Muscle of leg (tissue), 11 donors: ENCODE measurements around the gene ALDH1A3. TPM values are rescaled to one million over a fixed set of nuclear protein-coding genes. Genes with fewer than 3 reads are reported as not detected.
"Not testable (repeated sequence)": the region's sequence is repeated elsewhere in the genome, so short reads cannot be mapped to it uniquely, and the experiment has no call there.

Experiments
- DNase-seq: peaks from one replicate; pipeline ENCODE4 v3.0.0; 2013
- H3K27ac ChIP-seq: one replicate; pipeline ENCODE4 v1.5.1; 2013; ENCODE audit warnings: mild to moderate bottlenecking, low read length, control low read depth
- H3K27me3 ChIP-seq: one replicate; pipeline ENCODE4 v1.6.1; 2013; ENCODE audit warnings: low read length; ENCODE audit not compliant: control insufficient read depth, insufficient read depth
- H3K36me3 ChIP-seq: one replicate; pipeline ENCODE4 v1.6.1; 2013; ENCODE audit warnings: low read length; ENCODE audit not compliant: control insufficient read depth, insufficient read depth
- H3K4me1 ChIP-seq: one replicate; pipeline ENCODE4 v1.6.1; 2013; ENCODE audit warnings: low read length; ENCODE audit not compliant: control insufficient read depth, insufficient read depth
- H3K4me3 ChIP-seq: one replicate; pipeline ENCODE4 v1.5.1; 2013; ENCODE audit warnings: low read length, control low read depth
- H3K9me3 ChIP-seq: replicated peaks from 2 replicates; pipeline ENCODE4 v1.6.1; 2013; ENCODE audit warnings: low read depth, low read length; ENCODE audit not compliant: control insufficient read depth
- WGBS: methylation state at CpG from one replicate; pipeline ENCODE4 v1.1.5; 2013; ENCODE audit warnings: missing lambda C conversion rate; ENCODE audit not compliant: insufficient coverage; 5-methylcytosine and 5-hydroxymethylcytosine counted together
- polyA plus RNA-seq, 8 donors: library from polyadenylated mRNA; unstranded; fragments of 120-200 nt; gene quantifications; one replicate each; pipeline versions ENCODE4 v1.2.1 to v1.2.3, GENCODE V29; 2013; ENCODE audit warnings: inconsistent platforms in 1 of 8, low replicate concordance in 1 of 8; ENCODE audit not compliant: insufficient read length in 8 of 8, insufficient read depth in 1 of 8
- total RNA-seq: library from RNA; stranded (reverse); fragments of 120-200 nt; gene quantifications from one replicate; pipeline ENCODE4 v1.2.4, GENCODE V29; 2013

ALDH1A3 gene
- total and polyA plus RNA-seq, 9 donors, result 14.3 to 39.1 (median 23.8) TPM

GRCh38 chr15:100842756-100843730 lies 36.6 kb upstream of the ALDH1A3 start:
- no peaks in the 10 kb centered on the region for H3K4me1 ChIP-seq
- no peaks in the 10 kb centered on the region for H3K9me3 ChIP-seq
- DNase-seq, result no peak
- 71% methylated on average over 9 of the region's 14 CpGs for WGBS
- H3K4me3 ChIP-seq, result no peak overlapping the region
- no peaks in the 10 kb centered on the region for H3K27me3 ChIP-seq
- no peaks in the 10 kb centered on the region for H3K36me3 ChIP-seq
- H3K27ac ChIP-seq, result no peak overlapping the region

- H3K27ac ChIP-seq, result no peak overlapping the region
- H3K27me3 ChIP-seq, result no peaks in the 10 kb centered on the region
- no peaks in the 10 kb centered on the region for H3K36me3 ChIP-seq
- H3K4me1 ChIP-seq, result peaks cover 3% of the 10 kb centered on the region
- DNase-seq, result no peak
- whole genome bisulfite sequencing, result 82% methylated on average over 3 of the region's 8 CpGs
- H3K9me3 ChIP-seq, result no peaks in the 10 kb centered on the region
- H3K4me3 ChIP-seq, result no peak overlapping the region
These were observed 35.5 kb upstream of the ALDH1A3 start for GRCh38 chr15:100844167-100844566.

DNA sequence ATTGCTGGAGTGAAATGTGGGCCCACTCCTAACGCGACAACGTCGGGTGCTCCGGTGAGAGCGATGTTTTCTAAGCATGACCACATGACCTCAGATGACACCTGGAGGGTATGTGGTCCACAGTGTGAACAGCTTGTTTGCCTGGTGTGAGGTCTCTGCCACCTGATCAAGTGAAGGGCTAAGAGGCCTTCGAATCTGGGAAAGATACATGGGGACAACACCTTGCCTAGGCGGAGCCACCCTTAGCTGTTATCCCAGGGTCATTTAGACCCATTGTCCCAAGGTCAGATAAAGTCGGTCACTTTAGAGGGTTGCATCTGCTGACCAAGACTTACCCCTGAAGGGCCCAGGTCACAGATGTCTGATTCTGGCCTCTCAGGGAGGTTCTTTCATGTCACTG lies 34.9 kb upstream of the ALDH1A3 start:
- H3K9me3 ChIP-seq, result no peaks in the 10 kb centered on the region
- no peak for DNase-seq
- peaks cover 4% of the 10 kb centered on the region for H3K27me3 ChIP-seq
- 96% methylated on average over 9 of the region's 9 CpGs for WGBS
- no peak overlapping the region for H3K4me3 ChIP-seq
- no peaks in the 10 kb centered on the region for H3K36me3 ChIP-seq
- H3K27ac ChIP-seq, result no peak overlapping the region
- H3K4me1 ChIP-seq, result peaks cover 9% of the 10 kb centered on the region

GRCh38 chr15:100847194-100847593 lies 32.4 kb upstream of the ALDH1A3 start:
- 85% methylated on average over 4 of the region's 5 CpGs for WGBS
- Histone ChIP-seq H3K27me3 (peaks cover 6% of the 10 kb centered on the region), H3K4me3 (no peak overlapping the region), H3K9me3 (no peaks in the 10 kb centered on the region), H3K36me3 (no peaks in the 10 kb centered on the region), H3K4me1 (peaks cover 10% of the 10 kb centered on the region), H3K27ac (no peak overlapping the region)
- DNase-seq, result no peak

DNA sequence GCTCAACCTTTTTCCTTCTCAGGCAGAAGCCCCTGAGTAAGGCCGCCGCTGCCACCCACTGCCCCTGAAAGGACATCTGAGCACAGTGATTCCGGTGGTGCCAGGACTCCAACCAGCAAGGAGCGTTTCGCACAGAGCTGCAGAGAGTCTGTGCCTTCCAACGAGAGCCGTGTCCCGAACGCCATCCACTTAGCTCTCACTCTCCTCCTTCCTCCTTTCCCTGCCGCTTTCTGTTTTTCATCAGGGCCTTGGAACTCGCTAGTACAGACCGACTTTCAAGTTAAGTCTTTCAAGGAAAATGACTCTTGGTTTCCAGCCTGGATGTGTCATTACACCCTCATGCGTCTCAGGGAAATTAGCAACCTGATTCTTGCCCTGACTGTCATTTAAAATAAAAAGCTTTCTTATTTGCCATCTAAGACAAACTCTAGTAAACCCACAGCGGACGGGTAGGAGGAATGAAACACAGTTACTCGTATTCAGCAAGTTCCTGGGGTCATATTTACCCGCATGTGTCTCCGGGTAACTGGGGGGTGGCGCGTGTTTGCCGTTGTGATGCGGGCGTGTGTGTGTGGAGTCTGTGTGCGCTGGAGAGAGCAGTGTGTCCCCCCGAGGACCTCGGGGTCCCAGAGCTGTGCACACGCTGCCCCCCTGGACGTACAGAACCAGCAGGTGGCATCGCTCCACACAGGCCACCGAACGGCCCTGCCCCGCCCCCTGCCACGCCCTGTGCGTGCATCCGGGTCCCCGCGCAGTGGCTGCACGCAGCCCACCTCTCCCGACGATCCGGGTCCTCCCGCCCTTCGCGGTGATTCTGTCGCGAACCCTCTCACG lies 30.4 kb upstream of the ALDH1A3 start:
- 6% methylated on average over 39 of the region's 47 CpGs for WGBS
- Histone ChIP-seq H3K36me3 (no peaks in the 10 kb centered on the region), H3K27me3 (peaks cover 6% of the 10 kb centered on the region), H3K4me1 (peaks cover 10% of the 10 kb centered on the region), H3K9me3 (no peaks in the 10 kb centered on the region), H3K4me3 (peak overlapping the region; percentile 74), H3K27ac (peak overlapping the region; percentile 78)
- peak; percentile 83 for DNase-seq

DNA sequence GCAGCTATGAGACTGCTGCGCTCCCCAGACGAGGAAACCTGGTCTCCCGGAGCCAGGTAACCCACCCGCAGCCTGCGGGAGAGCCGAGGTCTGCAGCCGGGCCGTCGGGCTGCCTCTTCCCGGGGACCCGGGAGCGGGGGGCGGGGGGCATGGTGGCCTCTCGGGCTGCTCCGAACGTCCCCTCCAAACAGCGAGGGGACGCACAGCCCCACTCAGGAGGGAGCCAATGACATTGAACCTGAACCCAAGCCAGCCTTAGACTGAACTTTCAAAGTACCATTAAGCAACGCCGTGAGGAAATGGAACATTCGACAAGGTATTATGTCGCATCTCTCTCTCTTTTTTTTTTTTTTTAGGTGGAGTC lies 29.8 kb upstream of the ALDH1A3 start:
- peak; percentile 63 for DNase-seq
- H3K27me3 ChIP-seq, result peaks cover 6% of the 10 kb centered on the region
- 1% methylated on average over 16 of the region's 22 CpGs for WGBS

DNA sequence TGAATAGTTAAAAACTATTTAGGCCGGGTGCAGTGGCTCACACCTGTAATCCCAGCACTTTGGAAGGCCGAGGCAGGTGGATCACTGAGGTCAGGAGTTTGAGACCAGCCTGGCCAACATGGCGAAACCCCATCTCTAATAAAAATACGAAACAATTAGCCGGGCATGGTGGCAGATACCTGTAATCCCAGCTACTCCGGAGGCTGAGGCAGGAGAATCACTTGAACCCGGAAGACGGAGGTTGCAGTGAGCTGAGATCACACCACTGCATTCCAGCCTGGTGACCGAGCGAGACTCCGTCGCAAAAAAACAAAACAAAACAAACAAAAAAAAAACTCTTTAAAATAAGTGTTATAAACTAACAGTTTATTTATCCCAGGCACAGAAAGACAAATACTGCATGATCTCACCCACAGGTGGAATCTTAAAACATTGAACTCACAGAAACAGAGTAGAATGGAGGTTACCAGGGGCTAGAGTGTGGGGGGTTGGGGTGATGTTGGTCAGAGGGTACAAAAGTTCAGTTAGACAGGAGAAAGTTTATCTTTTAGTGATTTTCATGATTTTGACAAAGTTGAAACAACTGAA lies 28.1 kb upstream of the ALDH1A3 start:
- WGBS, result 84% methylated on average over 4 of the region's 12 CpGs
- not testable (repeated sequence) for DNase-seq, H3K36me3 ChIP-seq

More for the DNA sequence above, 29.8 kb upstream of the ALDH1A3 start:
- Histone ChIP-seq H3K9me3 (no peaks in the 10 kb centered on the region), H3K36me3 (no peaks in the 10 kb centered on the region), H3K27ac (peak overlapping the region; percentile 78), H3K4me1 (peaks cover 10% of the 10 kb centered on the region), H3K4me3 (peak overlapping the region; percentile 74)

DNA sequence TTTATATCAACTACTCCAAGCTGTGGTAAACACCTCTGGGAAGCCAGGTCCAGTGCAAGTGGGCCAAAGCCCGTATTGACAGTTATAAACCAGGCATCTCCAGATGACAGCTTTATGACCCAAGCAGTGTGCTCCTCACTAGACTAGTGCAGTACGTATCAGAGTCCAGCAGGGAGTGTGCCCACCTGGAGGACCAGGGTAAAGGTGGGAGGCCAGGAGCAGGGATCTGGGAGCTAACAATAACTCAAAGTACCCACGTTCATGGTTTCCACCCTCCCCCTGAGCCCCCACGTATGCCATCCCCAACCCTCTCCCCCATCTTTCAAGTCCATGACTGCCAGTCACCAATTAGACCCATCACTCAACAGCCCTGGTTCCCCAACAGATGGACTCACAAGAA lies 27.0 kb upstream of the ALDH1A3 start:
- DNase-seq, result no peak
- H3K4me3 ChIP-seq, result no peak overlapping the region
- peaks cover 20% of the 10 kb centered on the region for H3K4me1 ChIP-seq
- no peaks in the 10 kb centered on the region for H3K9me3 ChIP-seq
- no peaks in the 10 kb centered on the region for H3K36me3 ChIP-seq
- WGBS, result 45% methylated on average over 3 of the region's 4 CpGs
- H3K27ac ChIP-seq, result no peak overlapping the region
- peaks cover 6% of the 10 kb centered on the region for H3K27me3 ChIP-seq

More for the DNA sequence above, 28.1 kb upstream of the ALDH1A3 start:
- not testable (repeated sequence) for H3K27ac ChIP-seq, H3K27me3 ChIP-seq, H3K9me3 ChIP-seq, H3K4me3 ChIP-seq
- H3K4me1 ChIP-seq, result peaks cover 13% of the 10 kb centered on the region

GRCh38 chr15:100853676-100854440 lies 25.8 kb upstream of the ALDH1A3 start:
- H3K4me1 ChIP-seq, result peaks cover 26% of the 10 kb centered on the region
- no peak for DNase-seq
- H3K4me3 ChIP-seq, result no peak overlapping the region
- 71% methylated on average over 15 of the region's 15 CpGs for whole genome bisulfite sequencing
- no peaks in the 10 kb centered on the region for H3K9me3 ChIP-seq
- no peaks in the 10 kb centered on the region for H3K36me3 ChIP-seq
- H3K27me3 ChIP-seq, result peaks cover 9% of the 10 kb centered on the region
- no peak overlapping the region for H3K27ac ChIP-seq
